Gastroesophageal sphincter (tissue), 4 donors: ENCODE data around the gene NEUROD6. TPM values are rescaled to one million over a fixed set of nuclear protein-coding genes. Genes with fewer than 3 reads are reported as not detected.

Experiments used
- ATAC-seq: fragments of 150-250 bp; one replicate; pipeline ENCODE4 v1.9.1; 2016; ENCODE audit warnings: mild to moderate bottlenecking, moderate library complexity
- H3K27ac ChIP-seq, 4 donors: fragments of 200-600 bp; sonication (generic) in 3 of 4; 1 replicate in 3 of 4; 2 replicates in 1 of 4; pipeline ENCODE4 v1.5.1; 2016 to 2019
- H3K27me3 ChIP-seq: fragments of 200-600 bp; sonication (generic); one replicate; pipeline ENCODE4 v1.5.1; 2019
- H3K36me3 ChIP-seq, 2 donors: fragments of 200-600 bp; sonication (generic); one replicate each; pipeline ENCODE4 v1.5.1; 2019; ENCODE audit warnings: control low read depth in 1 of 2
- H3K4me1 ChIP-seq, 3 donors: fragments of 200-600 bp; sonication (generic); 1 replicate in 2 of 3; 2 replicates in 1 of 3; pipeline ENCODE4 v1.5.1; 2016 to 2019; ENCODE audit warnings: control low read depth in 2 of 3
- H3K4me3 ChIP-seq, 2 donors: fragments of 200-600 bp; sonication (generic); one replicate each; pipeline ENCODE4 v1.5.1; 2019; ENCODE audit warnings: mild to moderate bottlenecking in 1 of 2, moderate library complexity in 1 of 2
- H3K9me3 ChIP-seq, 3 donors: fragments of 200-600 bp; sonication (generic); one replicate each; pipeline ENCODE4 v1.5.1; 2017 to 2019; ENCODE audit warnings: control low read depth in 2 of 3
- EP300 ChIP-seq: sonication (generic); formaldehyde crosslinking; IDR thresholded peaks from one replicate; pipeline ENCODE4 v1.6.1; 2017; ENCODE audit warnings: antibody characterized with exemption, mild to moderate bottlenecking
- POLR2A ChIP-seq, 2 donors: fragments of 450-650 bp; IDR thresholded peaks; one replicate each; pipeline ENCODE4 v1.6.1; 2017; ENCODE audit warnings: antibody characterized with exemption in 2 of 2, mild to moderate bottlenecking in 2 of 2, moderate library complexity in 1 of 2
- POLR2AphosphoS5 ChIP-seq: sonication (generic); formaldehyde crosslinking; IDR thresholded peaks from one replicate; pipeline ENCODE4 v1.6.1; 2017; ENCODE audit warnings: antibody characterized with exemption
- WGBS, 2 donors: methylation state at CpG; one replicate each; pipeline ENCODE4 v1.1.5; 2018; ENCODE audit warnings: low coverage in 1 of 2; 5-methylcytosine and 5-hydroxymethylcytosine counted together
- small RNA-seq, 4 donors: library from RNA; depleted of rRNA; stranded (forward); fragments of <200 nt; gene quantifications; one replicate each; pipeline ENCODE3, GENCODE V24; 2016
- total RNA-seq, 4 donors: library from RNA; depleted of rRNA; stranded (reverse); fragments of >200 nt; gene quantifications; one replicate each; pipeline ENCODE4 v1.1.0, GENCODE V29; 2016
- TF ChIP-seq, protein P1 (sequence below), 4 experiments: fragments of 200-600 bp in 2 of 4; fragments of 450-650 bp in 2 of 4; sonication (generic) in 1 of 4; IDR thresholded peaks; one replicate each; pipeline ENCODE4 v1.5.1; 2017 to 2019; ENCODE audit warnings: antibody characterized with exemption in 4 of 4, mild to moderate bottlenecking in 2 of 4, moderate library complexity in 2 of 4

The NEUROD6 gene
- total RNA-seq, 4 donors from 2014 or later, result not detected

DNA sequence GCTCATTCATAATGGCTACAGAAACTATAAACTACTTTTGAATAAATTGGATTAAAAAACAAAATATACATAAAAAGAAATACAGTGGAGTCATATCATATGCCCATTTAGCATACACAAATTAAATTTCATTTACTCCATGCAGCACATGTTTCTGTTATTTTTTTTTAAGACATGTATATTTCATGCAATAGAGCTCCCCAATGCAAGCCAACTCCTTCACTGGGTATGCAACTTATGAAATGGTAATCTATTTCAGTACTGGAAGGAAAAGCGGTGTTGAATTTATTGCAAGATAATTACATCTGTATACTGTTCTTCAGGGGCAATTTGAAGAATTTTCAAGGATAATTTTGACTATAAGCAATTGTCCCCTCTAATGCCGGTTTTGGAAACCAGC, 49.9 kb downstream of the NEUROD6 start:
- Histone ChIP-seq H3K36me3 (no peaks in the 10 kb centered on the region), H3K9me3 (no peaks in the 10 kb centered on the region), H3K27ac (no peak overlapping the region), H3K27me3 (no peaks in the 10 kb centered on the region), H3K4me1 (no peaks in the 10 kb centered on the region), H3K4me3 (no peak overlapping the region)
- TF ChIP-seq POLR2AphosphoS5 (no peak), POLR2A (IDR thresholded peaks at IDR 0.05) (no peak), EP300 (no peak)
- TF ChIP-seq, protein P1, sequence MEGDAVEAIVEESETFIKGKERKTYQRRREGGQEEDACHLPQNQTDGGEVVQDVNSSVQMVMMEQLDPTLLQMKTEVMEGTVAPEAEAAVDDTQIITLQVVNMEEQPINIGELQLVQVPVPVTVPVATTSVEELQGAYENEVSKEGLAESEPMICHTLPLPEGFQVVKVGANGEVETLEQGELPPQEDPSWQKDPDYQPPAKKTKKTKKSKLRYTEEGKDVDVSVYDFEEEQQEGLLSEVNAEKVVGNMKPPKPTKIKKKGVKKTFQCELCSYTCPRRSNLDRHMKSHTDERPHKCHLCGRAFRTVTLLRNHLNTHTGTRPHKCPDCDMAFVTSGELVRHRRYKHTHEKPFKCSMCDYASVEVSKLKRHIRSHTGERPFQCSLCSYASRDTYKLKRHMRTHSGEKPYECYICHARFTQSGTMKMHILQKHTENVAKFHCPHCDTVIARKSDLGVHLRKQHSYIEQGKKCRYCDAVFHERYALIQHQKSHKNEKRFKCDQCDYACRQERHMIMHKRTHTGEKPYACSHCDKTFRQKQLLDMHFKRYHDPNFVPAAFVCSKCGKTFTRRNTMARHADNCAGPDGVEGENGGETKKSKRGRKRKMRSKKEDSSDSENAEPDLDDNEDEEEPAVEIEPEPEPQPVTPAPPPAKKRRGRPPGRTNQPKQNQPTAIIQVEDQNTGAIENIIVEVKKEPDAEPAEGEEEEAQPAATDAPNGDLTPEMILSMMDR (IDR thresholded peaks at IDR 0.05), result no peak
- WGBS, 2 donors, result 63 to 69% methylated on average over 2 of the region's 2 CpGs
- ATAC-seq, result no peak

Small RNAs within 50 kb of the gene (small RNA-seq; reads per million reads assigned to genes)
- gene AC006380.1, result 0 reads per million in 4 donors

Other genes starting within 250 kb of the NEUROD6 start
- gene ITPRID1, start 173.4 kb upstream of the NEUROD6 start, total RNA-seq, result under 1 TPM in 1 of 4 donors, not detected in 3; 0.49 TPM